Naive B cell (primary cell): Measurements from ENCODE around the gene TOMM22. TPM values are rescaled to one million over a fixed set of nuclear protein-coding genes. Genes with fewer than 3 reads are reported as not detected.

Experiments
- ATAC-seq, 2 donors: fragments of 150-1000 bp; cut with Tn5 transposase; 2 replicates each; pipeline ENCODE4 v1.10.0; 2021; ENCODE audit warnings: low read depth in 2 of 2, mild to moderate bottlenecking in 2 of 2, moderate library complexity in 2 of 2
- DNase-seq: peaks from one replicate; pipeline ENCODE4 v3.0.0; 2022
- H3K27ac Mint-ChIP-seq, 6 donors: one replicate each; pipeline ENCODE4 v1.8.0; 2020 to 2022; ENCODE audit warnings: mild to moderate bottlenecking in 6 of 6, mixed read lengths in 6 of 6, moderate library complexity in 5 of 6, inconsistent platforms in 2 of 6
- H3K27me3 Mint-ChIP-seq, 3 donors: one replicate each; pipeline ENCODE4 v1.8.0; 2021 to 2022; ENCODE audit warnings: mixed read lengths in 3 of 3, mild to moderate bottlenecking in 1 of 3
- H3K36me3 Mint-ChIP-seq, 2 donors: one replicate each; pipeline ENCODE4 v1.8.0; 2020 to 2022; ENCODE audit warnings: mixed read lengths in 2 of 2, inconsistent platforms in 1 of 2, mild to moderate bottlenecking in 1 of 2
- H3K4me1 Mint-ChIP-seq, 3 donors: one replicate each; pipeline ENCODE4 v1.8.0; 2020 to 2022; ENCODE audit warnings: mixed read lengths in 3 of 3, inconsistent platforms in 1 of 3, mild to moderate bottlenecking in 1 of 3, moderate library complexity in 1 of 3
- H3K4me3 Mint-ChIP-seq, 8 donors: one replicate each; pipeline ENCODE4 v1.8.0; 2020 to 2022; ENCODE audit warnings: mild to moderate bottlenecking in 8 of 8, mixed read lengths in 8 of 8, moderate library complexity in 8 of 8, inconsistent platforms in 2 of 8
- H3K9me3 Mint-ChIP-seq, 7 donors: one replicate each; pipeline ENCODE4 v1.8.0; 2020 to 2022; ENCODE audit warnings: mixed read lengths in 7 of 7, mild to moderate bottlenecking in 5 of 7, inconsistent platforms in 2 of 7, moderate library complexity in 1 of 7
- polyA plus RNA-seq, 6 donors: library from polyadenylated mRNA; unstranded; fragments of 300-500 nt; fragmentation: Illumina TruSeq; gene quantifications; one replicate each; pipeline ENCODE4 v1.2.3, GENCODE V29; 2021; ENCODE audit warnings: low read depth in 6 of 6

Gene TOMM22
- polyA plus RNA-seq, 6 donors from 2014 or later, result 59.6 to 78.7 (median 71.0) TPM

DNA sequence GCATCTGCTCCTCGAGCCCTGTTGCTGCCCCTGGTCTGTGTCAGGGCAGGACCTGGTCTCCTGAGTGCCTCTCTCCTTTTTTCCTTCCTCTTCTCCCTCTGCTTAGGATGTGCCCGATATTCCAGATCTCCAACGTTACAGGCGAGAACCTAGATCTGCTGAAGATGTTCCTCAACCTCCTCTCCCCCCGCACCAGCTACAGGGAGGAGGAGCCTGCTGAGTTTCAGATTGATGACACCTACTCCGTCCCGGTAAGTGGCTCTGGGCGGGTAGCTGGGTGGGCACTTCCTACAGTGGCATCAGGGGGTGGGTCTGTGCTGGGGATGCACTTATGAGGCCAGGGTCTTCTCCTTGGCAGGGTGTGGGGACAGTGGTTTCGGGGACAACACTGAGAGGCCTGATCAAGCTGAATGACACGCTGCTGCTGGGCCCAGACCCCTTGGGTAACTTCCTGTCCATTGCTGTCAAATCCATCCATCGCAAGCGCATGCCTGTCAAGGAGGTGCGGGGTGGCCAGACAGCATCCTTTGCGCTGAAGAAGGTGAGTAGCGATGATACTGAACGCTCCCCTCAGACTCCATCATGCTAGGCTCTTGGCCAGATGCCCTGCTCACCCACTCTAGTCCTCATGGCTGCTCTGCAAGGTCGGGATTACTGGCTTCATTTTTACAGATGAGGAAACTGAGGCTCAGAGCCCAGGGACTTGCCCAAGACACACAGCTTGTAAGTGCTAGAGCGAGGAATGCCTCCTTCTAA lies 44.3 kb downstream of the TOMM22 start:
- peaks cover 16 to 48% of the 10 kb centered on the region in 2 donors for H3K36me3 Mint-ChIP-seq
- DNase-seq (no peak), ATAC-seq (no peak)
- no peaks in the 10 kb centered on the region for H3K27me3 Mint-ChIP-seq
- H3K4me3 Mint-ChIP-seq, result peak overlapping the region in 1 of 8 donors; percentile 29
- peak overlapping the region in 2 of 6 donors; percentile 25 to 61 for H3K27ac Mint-ChIP-seq
- peaks cover 18 to 25% (median 19%) of the 10 kb centered on the region in 3 donors for H3K4me1 Mint-ChIP-seq
- no peaks in the 10 kb centered on the region for H3K9me3 Mint-ChIP-seq

DNA sequence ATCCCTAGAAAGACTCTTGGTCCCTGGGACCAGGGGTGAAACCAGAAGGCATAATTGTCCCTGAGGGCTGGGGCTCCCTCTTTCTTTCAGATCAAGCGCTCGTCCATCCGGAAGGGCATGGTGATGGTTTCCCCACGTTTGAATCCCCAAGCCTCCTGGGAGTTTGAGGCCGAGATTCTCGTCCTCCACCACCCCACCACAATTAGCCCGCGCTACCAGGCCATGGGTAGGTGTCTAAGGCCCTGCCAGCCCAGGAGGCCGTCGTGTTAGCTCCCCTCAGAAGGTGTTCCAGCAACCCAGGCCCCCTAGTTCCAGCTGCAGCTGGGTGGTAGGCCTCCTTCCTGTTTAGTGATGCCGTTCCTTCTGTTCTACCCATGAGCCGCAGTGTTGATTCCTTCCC lies 45.4 kb downstream of the TOMM22 start:
- no peak overlapping the region for H3K4me3 Mint-ChIP-seq
- DNase-seq (no peak), ATAC-seq (no peak)
- peak overlapping the region in 3 of 6 donors; percentile 70 to 88 (median 78) for H3K27ac Mint-ChIP-seq
- H3K4me1 Mint-ChIP-seq, result peaks cover 15 to 22% (median 18%) of the 10 kb centered on the region in 3 donors
- no peaks in the 10 kb centered on the region for H3K27me3 Mint-ChIP-seq
- peaks cover 14 to 40% of the 10 kb centered on the region in 2 donors for H3K36me3 Mint-ChIP-seq
- H3K9me3 Mint-ChIP-seq, result no peaks in the 10 kb centered on the region

DNA sequence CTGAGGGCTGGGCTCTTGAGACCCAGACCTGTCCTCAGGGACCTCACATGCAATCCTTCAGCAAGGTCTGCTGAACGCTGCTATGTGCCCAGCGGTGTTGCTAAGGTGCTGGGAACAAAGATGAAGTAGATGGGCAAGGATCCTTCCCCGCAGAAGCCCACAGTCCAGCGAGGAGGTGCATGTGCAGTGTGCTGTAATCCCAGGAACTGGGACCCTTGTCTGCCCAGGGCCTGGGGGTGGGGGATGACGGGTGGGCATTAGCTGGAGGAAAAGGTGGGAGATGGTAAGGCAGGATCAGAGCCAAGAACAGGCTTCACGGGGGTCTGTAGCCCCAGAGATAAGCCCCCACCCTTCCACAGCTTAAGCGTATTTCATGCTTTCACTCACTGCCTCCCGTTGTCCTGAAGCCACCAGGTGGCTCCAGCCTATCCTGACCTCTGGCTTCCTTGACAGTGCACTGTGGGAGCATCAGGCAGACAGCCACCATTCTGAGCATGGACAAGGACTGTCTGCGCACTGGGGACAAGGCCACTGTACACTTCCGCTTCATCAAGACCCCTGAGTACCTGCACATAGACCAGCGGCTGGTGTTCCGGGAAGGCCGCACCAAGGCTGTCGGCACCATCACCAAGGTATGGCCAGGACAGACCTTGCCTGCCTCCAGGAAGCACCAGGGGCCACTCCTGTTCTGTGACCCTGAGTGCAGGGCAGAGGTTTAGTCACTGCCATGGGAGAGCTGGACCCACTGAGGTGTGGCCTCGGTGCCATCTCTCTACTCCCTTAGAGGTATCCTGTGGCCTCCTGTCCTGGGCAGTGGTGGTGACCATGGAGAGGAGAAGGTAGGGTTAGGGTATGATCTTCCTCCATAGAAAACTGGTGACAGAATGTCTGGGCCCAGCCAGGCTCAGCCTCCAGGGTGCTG lies 46.0 kb downstream of the TOMM22 start:
- Mint-ChIP-seq H3K36me3 (peaks cover 12 to 40% of the 10 kb centered on the region in 2 donors), H3K27me3 (no peaks in the 10 kb centered on the region), H3K9me3 (no peaks in the 10 kb centered on the region), H3K27ac (peak overlapping the region in 5 of 6 donors; percentile 16 to 88 (median 65)), H3K4me3 (no peak overlapping the region), H3K4me1 (peaks cover 15 to 22% (median 19%) of the 10 kb centered on the region in 3 donors)
- DNase-seq (no peak), ATAC-seq (no peak)

DNA sequence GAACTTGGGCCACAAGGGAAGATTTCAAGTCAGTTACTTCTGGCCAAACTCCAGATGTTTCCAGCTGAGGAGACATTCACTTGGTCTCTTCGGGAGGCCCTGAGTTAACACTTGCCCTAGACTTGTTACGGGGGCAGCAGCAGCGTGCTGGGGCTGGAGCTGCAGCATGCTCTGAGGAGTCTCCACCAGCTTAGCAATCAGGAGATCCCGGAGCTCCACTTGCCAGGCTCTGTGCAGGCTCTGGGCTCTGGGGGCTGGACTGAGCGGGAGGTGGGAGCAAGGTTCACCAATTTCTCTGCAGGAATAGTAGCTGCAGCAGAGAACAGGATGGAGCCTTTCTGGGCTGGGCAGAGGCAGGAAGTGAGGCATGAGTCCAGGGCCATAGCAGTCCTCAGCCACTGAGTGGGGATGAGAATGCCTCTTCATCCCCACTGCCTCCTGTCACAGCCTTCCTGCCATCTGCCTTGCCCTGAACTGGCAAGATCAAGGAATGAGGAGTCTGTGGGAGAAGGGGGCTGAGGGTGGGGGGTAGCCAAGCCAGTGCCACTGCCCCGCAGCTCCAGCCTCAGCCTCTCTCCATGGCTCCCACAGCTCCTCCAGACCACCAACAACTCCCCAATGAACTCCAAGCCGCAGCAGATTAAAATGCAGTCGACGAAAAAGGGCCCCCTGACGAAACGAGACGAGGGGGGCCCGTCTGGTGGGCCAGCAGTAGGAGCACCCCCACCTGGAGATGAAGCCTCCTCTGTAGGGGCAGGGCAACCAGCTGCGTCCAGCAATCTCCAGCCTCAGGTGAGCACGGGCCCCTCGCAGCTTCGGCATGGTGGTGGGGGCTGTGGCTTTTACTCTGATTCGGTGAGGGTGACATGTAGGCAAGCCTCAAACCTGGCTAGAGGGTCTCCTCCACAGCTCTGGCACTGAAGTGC lies 47.4 kb downstream of the TOMM22 start:
- Mint-ChIP-seq H3K36me3 (peaks cover 12 to 38% of the 10 kb centered on the region in 2 donors), H3K4me1 (peaks cover 25 to 35% (median 30%) of the 10 kb centered on the region in 3 donors)
- DNase-seq, result no peak

DNA sequence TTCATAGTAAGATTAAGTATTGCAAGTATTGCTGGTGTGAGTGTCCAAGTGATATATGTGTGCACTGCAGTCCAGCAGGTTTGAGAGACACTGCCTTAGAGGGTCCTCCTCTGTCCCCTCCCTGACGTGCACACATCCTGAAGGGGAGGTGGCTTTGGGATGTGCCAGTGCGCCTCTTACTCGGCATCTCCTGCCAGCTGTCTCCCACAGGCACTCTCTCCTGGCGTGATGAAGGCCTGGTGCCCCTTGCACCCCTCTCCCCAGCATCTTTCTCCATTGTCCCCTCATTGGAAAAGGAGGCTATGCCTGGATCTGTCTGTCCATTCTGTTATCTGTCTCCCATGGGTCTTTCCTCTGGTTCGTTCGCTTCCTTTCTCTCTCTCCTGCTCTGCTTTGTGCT lies 48.2 kb downstream of the TOMM22 start:
- DNase-seq, result no peak
- peaks cover 9 to 30% of the 10 kb centered on the region in 2 donors for H3K36me3 Mint-ChIP-seq
- no peaks in the 10 kb centered on the region for H3K9me3 Mint-ChIP-seq
- peak overlapping the region in 3 of 8 donors; percentile 6 to 34 (median 26) for H3K4me3 Mint-ChIP-seq
- ATAC-seq, result no peak
- no peaks in the 10 kb centered on the region for H3K27me3 Mint-ChIP-seq
- H3K4me1 Mint-ChIP-seq, result peaks cover 22 to 39% (median 31%) of the 10 kb centered on the region in 3 donors
- H3K27ac Mint-ChIP-seq, result peak overlapping the region in 3 of 6 donors; percentile 42 to 61 (median 52)

More for the DNA sequence above, 47.4 kb downstream of the TOMM22 start:
- no peaks in the 10 kb centered on the region for H3K9me3 Mint-ChIP-seq
- no peak overlapping the region for H3K4me3 Mint-ChIP-seq
- H3K27ac Mint-ChIP-seq, result peak overlapping the region in 2 of 6 donors; percentile 69 to 89
- ATAC-seq, result no peak
- no peaks in the 10 kb centered on the region for H3K27me3 Mint-ChIP-seq

DNA sequence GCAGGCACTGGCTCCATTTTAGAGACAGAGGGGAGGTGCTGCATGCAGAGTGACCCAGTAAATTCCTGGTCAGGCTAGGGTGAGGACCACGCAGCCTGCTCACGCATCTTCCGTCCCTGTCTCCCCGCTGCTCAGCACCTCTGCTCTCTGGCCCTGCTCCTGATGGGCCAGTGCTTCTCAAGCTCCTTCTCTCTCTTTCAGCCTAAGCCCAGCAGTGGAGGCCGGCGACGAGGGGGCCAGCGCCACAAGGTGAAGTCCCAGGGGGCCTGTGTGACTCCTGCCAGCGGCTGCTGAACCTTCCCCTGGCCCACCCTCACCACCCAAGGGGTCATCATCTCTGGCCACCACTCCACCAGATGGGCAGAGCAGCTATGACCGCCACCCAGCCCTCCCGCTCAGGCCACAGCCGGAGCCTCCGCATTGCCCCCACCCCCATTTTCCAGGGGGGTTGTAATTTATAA lies 48.7 kb downstream of the TOMM22 start:
- Mint-ChIP-seq H3K4me1 (peaks cover 21 to 38% (median 31%) of the 10 kb centered on the region in 3 donors), H3K27me3 (no peaks in the 10 kb centered on the region), H3K36me3 (peaks cover 4 to 25% of the 10 kb centered on the region in 2 donors), H3K9me3 (no peaks in the 10 kb centered on the region), H3K4me3 (peak overlapping the region in 2 of 8 donors; percentile 32 to 34), H3K27ac (peak overlapping the region in 3 of 6 donors; percentile 42 to 91 (median 69))
- no peak for DNase-seq
- no peak for ATAC-seq

DNA sequence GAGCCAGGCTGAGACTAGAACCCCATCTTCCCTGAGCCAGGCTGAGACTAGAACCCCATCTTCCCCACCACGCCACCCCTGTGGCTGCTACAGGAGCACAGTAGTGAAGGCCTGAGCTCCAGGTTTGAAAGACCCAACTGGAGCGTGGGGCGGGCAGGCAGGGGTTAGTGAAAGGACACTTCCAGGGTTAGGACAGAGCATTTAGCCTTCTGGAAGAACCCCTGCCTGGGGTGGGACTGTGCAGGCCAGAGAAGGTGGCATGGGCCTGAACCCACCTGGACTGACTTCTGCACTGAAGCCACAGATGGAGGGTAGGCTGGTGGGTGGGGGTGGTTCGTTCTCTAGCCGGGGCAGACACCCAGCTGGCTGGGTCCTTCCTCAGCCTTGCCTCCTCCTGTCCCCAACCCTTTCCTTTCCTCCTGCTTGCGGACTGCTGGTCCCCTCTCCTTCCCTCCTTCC lies 50.0 kb downstream of the TOMM22 start:
- Mint-ChIP-seq H3K27ac (peak overlapping the region in 2 of 6 donors; percentile 61 to 91), H3K4me1 (peaks cover 23 to 48% (median 33%) of the 10 kb centered on the region in 3 donors), H3K4me3 (peak overlapping the region in 2 of 8 donors; percentile 16 to 45), H3K9me3 (no peaks in the 10 kb centered on the region), H3K27me3 (no peaks in the 10 kb centered on the region), H3K36me3 (peaks cover 0 to 18% of the 10 kb centered on the region in 2 donors)
- DNase-seq (no peak), ATAC-seq (no peak)

DNA sequence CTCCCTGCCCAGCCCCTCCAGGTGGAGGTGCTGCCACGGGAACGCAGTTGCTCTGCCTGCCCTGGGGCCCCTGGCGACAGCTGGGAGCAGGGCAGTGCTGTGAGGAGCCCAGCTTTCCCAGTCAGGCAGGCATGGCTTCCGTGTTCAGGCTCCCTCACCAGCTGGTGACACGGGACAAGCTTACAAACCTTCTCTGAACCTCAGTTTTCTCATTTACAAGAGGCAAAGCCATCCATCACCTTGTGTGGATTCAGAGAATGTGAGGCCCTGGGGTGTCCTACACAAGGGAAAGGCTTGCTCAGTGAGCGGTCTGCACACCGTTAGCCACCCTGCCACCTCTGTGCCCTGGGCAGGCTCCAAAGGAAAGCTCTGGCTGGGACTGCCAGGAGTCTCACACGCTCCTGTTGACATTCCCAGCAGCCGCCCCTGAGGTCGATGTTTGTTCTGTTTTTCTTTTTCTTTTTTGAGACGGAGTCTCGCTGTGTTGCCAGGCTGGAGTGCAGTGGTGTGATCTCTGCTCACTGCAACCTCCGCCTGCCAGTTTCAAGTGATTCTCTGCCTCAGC lies 50.6 kb downstream of the TOMM22 start:
- Mint-ChIP-seq H3K27ac (peak overlapping the region in 3 of 6 donors; percentile 24 to 91 (median 87)), H3K27me3 (no peaks in the 10 kb centered on the region), H3K4me1 (peaks cover 27 to 48% (median 32%) of the 10 kb centered on the region in 3 donors), H3K36me3 (peaks cover 0 to 18% of the 10 kb centered on the region in 2 donors), H3K4me3 (peak overlapping the region in 1 of 8 donors; percentile 45), H3K9me3 (no peaks in the 10 kb centered on the region)
- DNase-seq (no peak), ATAC-seq (no peak)

DNA sequence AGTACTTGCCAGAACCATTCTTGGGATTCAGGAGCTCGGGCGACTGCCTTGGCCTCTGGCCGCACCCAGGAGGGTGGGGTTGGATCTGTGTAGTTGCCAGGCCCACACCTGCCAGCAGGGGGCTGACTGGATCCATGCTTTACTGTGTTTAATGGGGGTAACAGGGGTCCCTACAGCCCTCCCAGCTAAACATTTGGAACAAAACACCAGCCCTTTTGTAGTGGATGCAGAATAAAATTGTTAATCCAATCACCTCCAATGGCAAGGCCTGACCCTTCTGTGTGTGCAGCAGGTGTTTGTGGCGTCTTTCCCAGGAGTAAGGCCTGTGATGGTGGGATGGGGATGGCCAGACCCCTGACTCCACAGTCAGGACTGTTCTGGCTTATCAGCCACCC lies 51.6 kb downstream of the TOMM22 start:
- peak; percentile 67 to 68 for ATAC-seq
- H3K36me3 Mint-ChIP-seq, result peaks cover 0 to 25% of the 10 kb centered on the region in 2 donors
- H3K4me3 Mint-ChIP-seq, result peak overlapping the region in 3 of 8 donors; percentile 12 to 49 (median 19)
- peak; percentile 47 for DNase-seq
- peak overlapping the region; percentile 74 to 97 (median 88) for H3K27ac Mint-ChIP-seq
- H3K9me3 Mint-ChIP-seq, result no peaks in the 10 kb centered on the region
- no peaks in the 10 kb centered on the region for H3K27me3 Mint-ChIP-seq
- H3K4me1 Mint-ChIP-seq, result peaks cover 29 to 53% (median 35%) of the 10 kb centered on the region in 3 donors

DNA sequence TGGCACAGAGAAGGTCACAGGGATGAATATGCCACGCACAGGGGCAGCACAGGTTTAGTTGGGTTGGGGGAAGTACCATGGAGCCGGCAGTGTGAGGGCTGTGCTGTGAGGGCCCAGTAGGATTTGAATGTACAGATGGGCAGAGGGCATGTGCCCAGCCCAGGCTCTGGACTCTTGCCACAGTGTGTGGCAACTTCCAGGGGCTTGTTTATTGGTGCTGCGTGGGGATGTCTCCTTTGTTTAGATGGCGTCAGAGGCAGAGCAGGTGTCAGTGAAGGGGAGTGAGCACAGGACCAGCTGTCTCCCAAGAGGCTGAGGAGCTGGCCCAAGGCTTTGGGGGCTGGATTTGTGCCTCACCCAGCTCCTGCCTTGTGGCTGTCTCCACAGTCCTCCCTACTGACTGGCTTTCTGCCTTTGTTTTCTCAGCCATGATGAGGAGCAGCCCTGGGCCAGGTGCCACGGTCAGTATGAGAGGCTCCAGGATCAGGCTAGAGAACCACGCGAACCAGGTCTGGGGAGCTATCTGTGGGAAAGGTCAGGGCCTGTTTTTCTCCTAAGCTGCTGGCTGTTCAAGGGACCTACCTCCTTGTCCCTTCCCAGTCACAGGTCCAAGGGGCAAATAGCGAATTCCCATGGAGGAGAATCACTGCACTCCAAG lies 52.1 kb downstream of the TOMM22 start:
- DNase-seq (no peak), ATAC-seq (peak; percentile 14 to 15)
- Mint-ChIP-seq H3K27ac (peak overlapping the region; percentile 74 to 97 (median 88)), H3K4me1 (peaks cover 29 to 53% (median 35%) of the 10 kb centered on the region in 3 donors), H3K9me3 (no peaks in the 10 kb centered on the region), H3K27me3 (no peaks in the 10 kb centered on the region), H3K4me3 (peak overlapping the region in 1 of 8 donors; percentile 41), H3K36me3 (peaks cover 0 to 26% of the 10 kb centered on the region in 2 donors)

DNA sequence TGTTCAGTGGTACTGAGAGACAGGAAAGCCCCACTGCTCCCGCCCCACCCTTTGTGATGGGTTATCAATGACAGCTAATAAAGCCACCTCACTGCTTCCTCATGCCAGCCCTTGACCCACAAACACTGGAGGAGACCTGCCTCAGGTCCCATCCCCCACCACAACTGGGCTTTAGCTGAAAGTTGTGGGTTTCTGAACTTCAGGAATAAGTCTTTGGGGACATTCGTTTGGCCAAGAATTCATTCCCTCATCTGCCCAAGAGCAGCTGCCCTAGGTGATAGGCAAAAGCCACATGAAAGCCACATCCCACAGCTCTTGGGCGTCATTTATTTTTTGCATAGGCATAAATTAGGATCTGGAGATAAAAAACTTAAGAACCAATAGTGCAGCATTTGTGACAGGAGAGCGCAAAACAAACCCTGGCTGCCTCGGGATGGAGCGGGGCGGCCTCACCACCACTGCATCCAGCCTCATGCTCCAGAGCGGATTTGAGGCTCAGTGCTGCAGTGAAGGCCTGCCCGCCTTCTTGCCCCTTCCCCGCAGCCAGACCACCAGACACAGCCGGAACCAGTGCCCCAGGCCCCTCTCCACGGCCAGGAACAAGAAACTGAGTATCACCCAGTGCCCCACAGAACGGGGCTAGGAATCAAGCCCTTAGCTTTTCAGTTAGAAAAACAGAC lies 52.8 kb downstream of the TOMM22 start:
- Mint-ChIP-seq H3K27ac (peak overlapping the region in 5 of 6 donors; percentile 15 to 88 (median 87)), H3K36me3 (peaks cover 0 to 26% of the 10 kb centered on the region in 2 donors), H3K4me3 (peak overlapping the region in 2 of 8 donors; percentile 41 to 56), H3K27me3 (no peaks in the 10 kb centered on the region), H3K4me1 (peaks cover 29 to 53% (median 35%) of the 10 kb centered on the region in 3 donors), H3K9me3 (no peaks in the 10 kb centered on the region)
- DNase-seq, result no peak
- ATAC-seq, result no peak
